Activated naive CD8-positive, alpha-beta T cell treated with anti-CD3 and anti-CD28 coated beads, Interleukin-2, amount 10 ng/mL, durations not matched to agents 7 days and 5 days (primary cell): ENCODE data around the gene RNF8. TPM values are rescaled to one million over a fixed set of nuclear protein-coding genes. Genes with fewer than 3 reads are reported as not detected.
"Not testable (repeated sequence)": the region's sequence is repeated elsewhere in the genome, so short reads cannot be mapped to it uniquely, and the experiment has no call there.

Experiments
- ATAC-seq: fragments of 150-1000 bp; cut with Tn5 transposase; one replicate; pipeline ENCODE4 v1.10.0; 2021; ENCODE audit warnings: low read depth, moderate library complexity
- POLR2A ChIA-PET: fragments of 350-600 bp; sonication (Branson Sonifier 250); formaldehyde crosslinking; loops from one replicate; lab custom pipeline; 2021; ENCODE audit warnings: antibody characterized with exemption; lab: Charles Lee
- DNase-seq: peaks from one replicate; pipeline ENCODE4 v3.0.0; 2021
- H3K27ac Mint-ChIP-seq: one replicate; pipeline ENCODE4 v1.8.0; 2022; ENCODE audit warnings: mild to moderate bottlenecking, mixed read lengths
- H3K27me3 Mint-ChIP-seq: one replicate; pipeline ENCODE4 v1.8.0; 2022; ENCODE audit warnings: mild to moderate bottlenecking, moderate library complexity, mixed read lengths
- H3K36me3 Mint-ChIP-seq: one replicate; pipeline ENCODE4 v1.8.0; 2021; ENCODE audit warnings: mild to moderate bottlenecking, mixed read lengths
- H3K4me1 Mint-ChIP-seq: one replicate; pipeline ENCODE4 v1.8.0; 2021; ENCODE audit warnings: mixed read lengths
- H3K4me3 Mint-ChIP-seq: one replicate; pipeline ENCODE4 v1.8.0; 2022; ENCODE audit warnings: mild to moderate bottlenecking, moderate library complexity, mixed read lengths
- H3K9me3 Mint-ChIP-seq: one replicate; pipeline ENCODE4 v1.8.0; 2021; ENCODE audit warnings: mixed read lengths
- total RNA-seq, 2 experiments: library from RNA; stranded (reverse); gene quantifications; one replicate each; pipeline ENCODE4 v1.2.3, GENCODE V29; 2021

The RNF8 gene
- total RNA-seq, 2 experiments from 2014 or later, result 22.0 to 24.8 TPM

GRCh38 chr6:37331047-37331446 lies 22.7 kb upstream of the RNF8 start:
- Mint-ChIP-seq H3K9me3 (no peaks in the 10 kb centered on the region), H3K27ac (no peak overlapping the region), H3K27me3 (no peaks in the 10 kb centered on the region), H3K4me3 (no peak overlapping the region), H3K4me1 (no peaks in the 10 kb centered on the region), H3K36me3 (peaks cover 7% of the 10 kb centered on the region)
- POLR2A ChIA-PET, result no interaction called here
- ATAC-seq, result no peak
- DNase-seq, result no peak

GRCh38 chr6:37332894-37333293 lies 20.9 kb upstream of the RNF8 start:
- DNase-seq (no peak), ATAC-seq (no peak)
- POLR2A ChIA-PET, result no interaction called here
- Mint-ChIP-seq H3K27ac (no peak overlapping the region), H3K4me1 (no peaks in the 10 kb centered on the region), H3K36me3 (peaks cover 8% of the 10 kb centered on the region), H3K4me3 (no peak overlapping the region), H3K27me3 (no peaks in the 10 kb centered on the region), H3K9me3 (no peaks in the 10 kb centered on the region)

- ATAC-seq (no peak), DNase-seq (no peak)
- no peaks in the 10 kb centered on the region for H3K4me1 Mint-ChIP-seq
- POLR2A ChIA-PET, result no interaction called here
- H3K27me3 Mint-ChIP-seq, result no peaks in the 10 kb centered on the region
- peaks cover 8% of the 10 kb centered on the region for H3K36me3 Mint-ChIP-seq
- H3K27ac Mint-ChIP-seq, result no peak overlapping the region
- H3K9me3 Mint-ChIP-seq, result no peaks in the 10 kb centered on the region
- H3K4me3 Mint-ChIP-seq, result no peak overlapping the region
Measured at GRCh38 chr6:37334047-37334446, 19.7 kb upstream of the RNF8 start.

GRCh38 chr6:37338317-37338716 lies 15.5 kb upstream of the RNF8 start:
- H3K9me3 Mint-ChIP-seq, DNase-seq, H3K36me3 Mint-ChIP-seq, ATAC-seq, POLR2A ChIA-PET, H3K27ac Mint-ChIP-seq, H3K4me1 Mint-ChIP-seq, H3K27me3 Mint-ChIP-seq, H3K4me3 Mint-ChIP-seq: not testable (repeated sequence)

- Mint-ChIP-seq H3K27ac (no peak overlapping the region), H3K9me3 (no peaks in the 10 kb centered on the region), H3K4me1 (peaks cover 6% of the 10 kb centered on the region), H3K36me3 (peaks cover 2% of the 10 kb centered on the region), H3K4me3 (no peak overlapping the region), H3K27me3 (peaks cover 14% of the 10 kb centered on the region)
- DNase-seq (no peak), ATAC-seq (no peak)
- POLR2A ChIA-PET, result no interaction called here
Measured at GRCh38 chr6:37338745-37339255, 15.0 kb upstream of the RNF8 start.

GRCh38 chr6:37339741-37340638 lies 13.8 kb upstream of the RNF8 start:
- Mint-ChIP-seq H3K36me3 (peaks cover 2% of the 10 kb centered on the region), H3K9me3 (no peaks in the 10 kb centered on the region), H3K27me3 (peaks cover 19% of the 10 kb centered on the region), H3K4me1 (peaks cover 8% of the 10 kb centered on the region), H3K27ac (no peak overlapping the region), H3K4me3 (no peak overlapping the region)
- ATAC-seq (no peak), DNase-seq (no peak)
- POLR2A ChIA-PET, result no interaction called here

- no peak for DNase-seq
- H3K4me1 Mint-ChIP-seq, result peaks cover 8% of the 10 kb centered on the region
- no peak overlapping the region for H3K27ac Mint-ChIP-seq
- no peak for ATAC-seq
- POLR2A ChIA-PET, result no interaction called here
- peaks cover 19% of the 10 kb centered on the region for H3K27me3 Mint-ChIP-seq
- H3K9me3 Mint-ChIP-seq, result no peaks in the 10 kb centered on the region
- no peak overlapping the region for H3K4me3 Mint-ChIP-seq
- peaks cover 2% of the 10 kb centered on the region for H3K36me3 Mint-ChIP-seq
Measured at GRCh38 chr6:37340639-37340943, 13.2 kb upstream of the RNF8 start.

GRCh38 chr6:37343248-37343647 lies 10.5 kb upstream of the RNF8 start:
- H3K27ac Mint-ChIP-seq, result no peak overlapping the region
- no peak for DNase-seq
- peaks cover 8% of the 10 kb centered on the region for H3K4me1 Mint-ChIP-seq
- peaks cover 32% of the 10 kb centered on the region for H3K27me3 Mint-ChIP-seq
- H3K9me3 Mint-ChIP-seq, result no peaks in the 10 kb centered on the region
- H3K36me3 Mint-ChIP-seq, result peaks cover 3% of the 10 kb centered on the region
- ATAC-seq, result no peak
- no peak overlapping the region for H3K4me3 Mint-ChIP-seq
- POLR2A ChIA-PET, result interaction anchor here (0.6 to 0.7 kb wide), 2 partner anchors 10 to 1360 kb away, joined by 3 read pairs; partner anchors contain the start of gene GLO1

- POLR2A ChIA-PET, result no interaction called here
- Mint-ChIP-seq H3K27ac (no peak overlapping the region), H3K4me1 (peaks cover 8% of the 10 kb centered on the region), H3K27me3 (peaks cover 35% of the 10 kb centered on the region), H3K36me3 (peaks cover 3% of the 10 kb centered on the region), H3K4me3 (no peak overlapping the region), H3K9me3 (no peaks in the 10 kb centered on the region)
- DNase-seq (no peak), ATAC-seq (no peak)
Measured at GRCh38 chr6:37344308-37344707, 9.5 kb upstream of the RNF8 start.

- ATAC-seq, H3K9me3 Mint-ChIP-seq, DNase-seq: not testable (repeated sequence)
Measured at GRCh38 chr6:37345804-37346203, 8.0 kb upstream of the RNF8 start.

GRCh38 chr6:37347177-37347576 lies 6.6 kb upstream of the RNF8 start:
- ATAC-seq, result no peak
- DNase-seq, result no peak
- Mint-ChIP-seq H3K27me3 (peaks cover 33% of the 10 kb centered on the region), H3K27ac (no peak overlapping the region), H3K9me3 (no peaks in the 10 kb centered on the region), H3K36me3 (peaks cover 3% of the 10 kb centered on the region), H3K4me3 (no peak overlapping the region), H3K4me1 (peaks cover 8% of the 10 kb centered on the region)
- POLR2A ChIA-PET, result no interaction called here

More at GRCh38 chr6:37345804-37346203, 8.0 kb upstream of the RNF8 start:
- H3K4me3 Mint-ChIP-seq, H3K27ac Mint-ChIP-seq, POLR2A ChIA-PET, H3K36me3 Mint-ChIP-seq, H3K4me1 Mint-ChIP-seq: not testable (repeated sequence)
- H3K27me3 Mint-ChIP-seq, result peaks cover 37% of the 10 kb centered on the region

- Mint-ChIP-seq H3K36me3 (peaks cover 3% of the 10 kb centered on the region), H3K4me3 (no peak overlapping the region), H3K9me3 (no peaks in the 10 kb centered on the region), H3K27ac (no peak overlapping the region), H3K27me3 (peaks cover 35% of the 10 kb centered on the region), H3K4me1 (peaks cover 10% of the 10 kb centered on the region)
- POLR2A ChIA-PET, result no interaction called here
- DNase-seq, result no peak
- no peak for ATAC-seq
Measured at GRCh38 chr6:37347670-37348111, 6.1 kb upstream of the RNF8 start.

GRCh38 chr6:37351027-37351426 lies 2.8 kb upstream of the RNF8 start:
- ATAC-seq (no peak), DNase-seq (no peak)
- H3K27ac Mint-ChIP-seq, result no peak overlapping the region
- H3K9me3 Mint-ChIP-seq, result no peaks in the 10 kb centered on the region
- POLR2A ChIA-PET, result no interaction called here
- H3K4me1 Mint-ChIP-seq, result peaks cover 18% of the 10 kb centered on the region
- peaks cover 8% of the 10 kb centered on the region for H3K36me3 Mint-ChIP-seq
- H3K4me3 Mint-ChIP-seq, result no peak overlapping the region
- H3K27me3 Mint-ChIP-seq, result peaks cover 19% of the 10 kb centered on the region

- Mint-ChIP-seq H3K27ac (no peak overlapping the region), H3K36me3 (peaks cover 5% of the 10 kb centered on the region), H3K9me3 (no peaks in the 10 kb centered on the region), H3K4me1 (peaks cover 19% of the 10 kb centered on the region), H3K4me3 (no peak overlapping the region), H3K27me3 (peaks cover 11% of the 10 kb centered on the region)
- ATAC-seq (no peak), DNase-seq (no peak)
- POLR2A ChIA-PET, result no interaction called here
Measured at GRCh38 chr6:37352384-37352783, 1.4 kb upstream of the RNF8 start.
